ENCODE data around the gene ANK3.

Gene ANK3

DNA sequence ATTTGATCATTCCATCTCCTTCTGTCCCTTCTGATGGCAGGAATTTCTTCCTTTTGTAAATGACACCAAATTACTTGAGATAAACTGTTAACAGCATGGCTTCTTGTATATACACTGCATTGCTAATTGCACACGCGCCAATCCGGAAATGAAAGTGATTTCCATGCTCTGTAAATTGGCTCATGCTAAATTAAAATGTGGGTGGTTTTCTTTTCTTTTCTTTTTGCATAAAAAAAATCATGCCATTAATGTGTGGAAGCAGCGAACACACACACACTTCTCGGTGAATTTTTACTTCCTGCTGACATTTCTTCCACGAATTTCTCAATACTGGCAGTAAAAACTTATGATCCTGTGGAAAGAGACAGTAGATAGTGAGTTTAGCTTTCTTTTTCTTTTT is 360.2 kb downstream of the ANK3 start:
- DNase-seq (ENCODE audit: low read depth), result no peak

DNA sequence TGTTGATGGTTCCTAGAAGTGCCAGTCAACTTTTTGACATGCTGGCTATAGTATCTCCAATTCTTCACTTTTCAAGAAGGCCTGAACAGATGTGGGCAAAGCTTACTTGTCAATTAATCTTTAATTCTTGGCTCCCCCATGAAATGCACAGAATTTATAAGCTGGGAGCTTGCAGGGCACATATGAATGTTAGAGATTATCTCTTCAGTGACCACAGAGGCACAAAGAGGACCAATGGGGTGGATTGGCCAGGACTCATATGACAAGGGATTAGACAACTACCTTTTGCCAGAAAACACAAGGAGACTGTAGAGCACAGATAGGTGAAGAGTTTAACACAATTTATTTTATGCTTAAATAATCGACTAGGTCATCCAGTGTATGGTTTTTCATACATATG is 361.6 kb downstream of the ANK3 start:
- no peak for DNase-seq (ENCODE audit: low read depth)

DNA sequence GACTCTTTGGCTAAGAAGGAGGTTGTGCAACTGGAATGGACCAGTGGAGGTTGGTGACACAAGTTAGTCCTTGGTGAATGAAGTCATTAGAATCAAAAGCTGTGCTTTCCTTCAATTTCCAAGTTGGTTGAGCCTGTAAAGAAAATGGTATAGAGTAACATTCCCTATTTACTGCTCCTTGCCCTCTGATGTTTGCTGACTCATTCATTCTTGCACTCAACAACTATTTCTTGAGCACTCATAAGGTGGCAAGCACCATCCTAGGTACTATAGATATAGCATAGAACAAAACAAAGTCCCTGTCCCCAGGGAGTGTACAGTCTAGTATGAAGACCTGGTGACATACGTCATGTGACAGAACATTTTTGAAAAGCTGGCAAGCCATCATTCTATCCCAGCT is 364.4 kb downstream of the ANK3 start:
- DNase-seq (ENCODE audit: low read depth), result no peak

DNA sequence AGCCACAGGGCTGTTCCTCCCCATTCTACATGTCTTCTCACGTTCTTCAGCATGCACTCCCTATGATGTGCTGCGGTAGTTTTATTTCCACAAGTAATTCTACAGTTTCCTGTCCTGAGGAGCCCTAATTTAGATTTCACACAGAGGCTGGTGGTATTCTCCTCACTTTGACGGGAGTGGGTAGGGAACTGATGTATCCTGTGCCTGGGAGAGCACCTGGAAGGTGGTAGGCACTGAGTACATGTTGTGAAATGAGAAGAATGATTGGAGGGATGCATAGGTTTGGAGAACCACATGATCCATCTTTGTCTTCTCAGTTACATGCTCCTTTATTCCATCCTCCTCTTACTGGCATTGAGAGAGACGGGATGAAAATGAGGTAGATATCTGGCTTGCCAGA is 365.2 kb downstream of the ANK3 start:
- DNase-seq (ENCODE audit: low read depth), result no peak

DNA sequence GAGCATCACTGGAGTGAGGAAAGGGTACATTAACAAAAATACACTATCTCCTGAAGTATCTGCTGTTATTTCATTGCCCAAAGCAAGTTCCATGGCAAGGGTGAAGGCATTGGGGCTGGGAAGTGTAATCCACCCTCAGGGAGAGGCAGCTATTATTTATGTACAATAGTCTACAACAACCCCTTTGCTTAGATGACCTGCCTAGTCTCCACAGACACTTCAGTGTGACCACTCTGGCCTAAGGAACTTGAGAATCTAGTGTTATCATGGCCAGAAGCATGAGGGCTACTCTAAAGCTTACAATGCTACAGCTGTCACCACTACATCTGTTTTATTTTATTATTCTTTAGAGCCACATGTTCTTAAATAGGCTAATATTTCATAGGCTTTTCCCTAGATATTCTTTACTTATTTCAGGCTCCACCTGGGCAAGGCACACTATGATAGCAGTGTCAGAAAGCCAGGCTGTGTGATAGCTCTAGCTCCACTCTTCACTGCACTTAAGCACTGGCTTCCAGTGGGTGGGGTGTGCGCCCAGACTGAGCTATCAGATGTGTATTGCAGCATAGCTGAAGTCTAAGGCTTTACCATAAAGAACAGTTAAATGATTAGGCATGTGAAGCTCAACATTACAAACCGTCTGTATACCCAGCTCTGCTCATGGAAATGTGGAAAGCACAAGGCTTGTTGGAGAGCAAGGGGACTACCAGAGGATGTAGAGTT is 366.4 kb downstream of the ANK3 start:
- DNase-seq (ENCODE audit: low read depth), result no peak

DNA sequence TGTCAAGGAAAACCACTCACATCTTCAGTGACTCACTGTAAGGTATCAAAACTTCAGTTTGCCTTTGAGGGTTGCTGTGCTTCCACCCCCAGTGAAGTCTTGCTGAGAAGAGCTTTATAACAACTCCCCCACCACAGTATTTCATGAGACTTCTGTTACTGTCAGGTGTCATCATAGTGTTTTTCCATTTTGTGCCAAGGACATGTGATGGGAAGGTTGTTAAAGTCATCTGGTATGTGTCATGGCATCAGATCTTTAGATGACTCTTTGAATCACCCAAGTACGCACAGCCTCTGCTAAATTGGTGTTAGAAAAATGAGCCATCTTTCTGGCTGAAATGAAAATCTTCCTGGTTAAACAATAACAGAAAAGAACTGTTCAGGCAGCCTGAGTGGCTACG is 368.3 kb downstream of the ANK3 start:
- DNase-seq (ENCODE audit: low read depth), result no peak

DNA sequence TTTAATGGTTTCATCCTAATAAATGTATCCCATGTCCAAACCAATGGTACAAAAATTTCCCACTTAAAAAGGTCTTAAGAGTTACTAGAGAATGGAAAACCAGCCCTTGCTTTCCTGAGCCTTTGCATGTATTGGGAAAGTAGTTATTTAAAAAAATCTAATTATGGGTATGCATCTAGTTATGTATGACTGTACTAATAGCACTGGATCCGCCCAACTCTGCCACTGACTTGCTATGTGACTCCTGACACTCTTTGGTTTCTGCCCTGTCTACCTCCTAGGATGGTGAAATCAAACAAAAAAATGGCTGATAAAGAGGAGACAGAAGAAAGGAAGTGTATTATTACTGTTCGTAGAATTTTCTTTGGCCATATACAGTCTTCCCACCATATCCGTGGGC is 372.9 kb downstream of the ANK3 start:
- DNase-seq (ENCODE audit: low read depth), result no peak

DNA sequence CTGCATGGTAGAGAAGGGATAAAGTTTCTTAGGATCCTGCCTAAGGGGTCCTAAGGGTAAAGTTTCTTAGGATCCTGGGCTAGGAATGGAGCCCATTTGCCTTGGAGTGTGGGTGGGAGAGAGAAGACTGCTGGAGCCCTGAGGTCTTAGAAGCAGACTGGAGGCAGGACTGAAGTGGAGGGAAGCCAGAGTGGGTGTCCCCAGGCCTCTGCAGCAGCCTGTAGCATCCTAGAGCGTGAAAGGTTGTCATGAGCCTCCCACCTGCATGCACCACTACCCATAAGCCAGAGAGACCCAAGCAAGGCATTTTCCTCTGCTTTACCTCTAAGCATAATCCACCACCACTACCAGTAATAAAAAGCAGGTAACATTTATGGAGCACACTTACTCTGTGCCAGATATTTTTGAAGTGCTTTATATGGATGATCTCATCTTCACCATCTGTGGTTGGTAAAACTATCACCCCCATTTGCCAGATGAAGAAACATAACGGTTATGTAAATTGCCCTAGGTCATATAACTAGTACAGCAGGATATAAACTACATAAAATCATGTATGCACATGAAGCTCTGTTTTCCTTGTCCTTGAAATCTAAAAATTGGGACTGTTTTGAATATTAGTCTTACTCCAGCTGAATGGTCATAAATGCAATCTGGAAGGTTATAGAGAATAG is 379.8 kb downstream of the ANK3 start:
- DNase-seq (ENCODE audit: low read depth), result no peak

DNA sequence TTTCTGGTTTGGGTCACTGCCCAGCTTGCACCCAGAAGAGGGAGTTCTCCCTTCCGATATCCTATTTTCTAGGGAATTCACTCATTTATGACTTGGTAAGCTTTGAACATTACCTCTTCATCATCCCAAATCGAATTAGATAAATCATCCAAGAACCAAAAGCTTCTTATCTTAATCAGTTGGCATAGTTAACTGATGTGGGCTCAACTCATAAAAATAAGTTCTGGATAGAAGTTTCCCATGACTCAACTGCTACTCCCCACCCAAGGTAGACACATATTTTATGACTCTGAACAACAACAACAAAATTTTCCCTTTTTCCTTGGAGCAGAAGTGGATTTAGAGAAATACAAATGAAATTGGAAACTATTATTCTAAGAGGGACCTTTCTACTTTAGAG is 380.4 kb downstream of the ANK3 start:
- DNase-seq (ENCODE audit: low read depth), result no peak

DNA sequence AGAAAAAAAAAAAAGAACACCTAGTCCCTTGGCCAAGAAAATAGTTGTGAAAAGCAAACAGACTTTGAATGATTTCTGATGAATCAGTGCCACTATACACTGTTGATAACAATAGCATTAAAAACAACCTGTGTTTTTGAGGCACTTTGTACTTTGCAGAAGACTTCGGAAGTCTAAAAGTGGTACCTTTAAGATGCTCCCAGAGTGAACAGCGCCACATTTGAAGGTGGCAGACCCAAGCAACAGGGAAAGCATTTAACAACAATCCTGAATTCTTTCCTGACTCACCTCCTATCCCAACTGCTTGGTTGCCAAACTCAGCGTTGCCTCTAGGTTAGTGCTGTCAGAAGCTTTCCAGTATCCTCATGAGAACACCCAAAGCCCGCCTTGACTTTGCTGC is 380.9 kb downstream of the ANK3 start:
- DNase-seq (ENCODE audit: low read depth), result no peak

DNA sequence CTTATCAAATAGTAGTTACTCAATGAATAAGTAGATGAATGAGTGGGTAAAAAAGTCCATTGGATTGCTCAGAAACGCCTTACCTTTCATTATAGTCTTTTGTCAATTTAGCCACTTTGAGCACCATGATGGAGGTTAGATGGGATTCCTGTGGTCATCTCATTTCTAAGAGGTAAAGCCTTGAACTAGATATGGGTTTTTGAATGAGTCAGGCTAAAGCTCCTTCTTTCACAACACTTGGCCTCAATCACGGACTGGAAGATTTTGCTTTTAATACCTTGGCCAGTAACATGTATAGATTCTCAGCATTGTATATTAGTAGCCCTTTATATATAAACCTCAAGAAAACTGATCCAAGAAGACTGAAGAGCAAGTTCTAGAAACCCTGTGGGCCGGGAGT is 383.6 kb downstream of the ANK3 start:
- DNase-seq (ENCODE audit: low read depth), result no peak

DNA sequence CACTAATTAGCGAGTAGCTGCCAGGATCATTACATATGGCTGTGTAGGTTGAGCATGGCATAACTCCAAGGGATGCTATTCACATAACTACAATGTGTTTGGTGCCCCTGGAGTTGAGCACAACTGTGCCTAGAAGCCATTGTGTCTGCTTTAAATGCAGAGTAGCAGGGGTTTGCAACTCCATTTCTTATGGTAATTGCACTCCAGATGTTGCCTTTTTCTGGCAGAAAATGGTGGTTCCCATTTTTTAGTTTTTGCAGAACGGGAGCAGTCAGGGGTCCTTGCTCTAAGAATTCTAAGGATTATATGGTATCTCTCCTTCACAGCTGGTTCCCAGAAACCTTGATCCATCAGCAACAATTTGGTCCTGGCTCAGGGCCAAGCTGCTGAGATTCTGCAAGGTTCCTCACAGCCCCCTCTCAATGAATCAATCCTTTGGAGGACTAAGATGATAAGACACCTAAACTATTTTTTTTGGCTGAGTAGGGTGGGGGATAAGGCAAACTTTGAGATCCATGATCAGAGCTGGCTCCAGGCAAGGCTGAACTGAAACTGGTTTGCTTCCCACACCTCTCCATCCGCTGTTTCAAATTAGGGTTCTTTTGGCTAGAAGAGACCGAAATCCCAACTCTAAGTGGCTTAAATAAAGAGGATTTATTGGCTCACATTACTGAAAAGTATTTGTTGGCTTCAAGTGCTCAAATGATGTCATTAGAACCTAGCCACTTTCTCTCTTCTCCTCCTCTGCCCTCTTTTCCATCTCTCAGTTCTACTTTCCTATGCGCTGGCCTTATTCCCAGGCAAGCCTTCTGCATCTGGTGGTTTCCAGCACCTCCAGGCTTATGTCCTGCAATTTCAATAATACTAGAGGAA is 385.8 kb downstream of the ANK3 start:
- DNase-seq (ENCODE audit: low read depth), result no peak

DNA sequence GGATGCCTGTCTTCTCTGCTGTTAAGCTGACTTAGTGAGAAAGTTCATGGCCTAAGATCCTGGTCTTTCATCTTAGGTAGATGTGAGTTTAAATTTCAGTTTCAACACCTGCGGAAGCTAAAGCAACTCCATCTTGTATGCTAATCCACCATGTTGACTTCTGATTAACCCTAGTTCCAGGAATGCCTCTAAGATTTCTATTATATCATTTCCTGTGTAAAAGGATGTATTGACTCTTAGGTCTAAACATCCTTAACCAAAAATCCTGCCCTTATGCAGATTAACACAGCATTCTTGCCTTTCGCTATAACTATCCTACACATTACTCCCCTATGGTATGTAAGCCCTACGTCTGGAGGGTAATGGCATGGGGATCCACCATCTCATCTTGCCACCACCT is 388.9 kb downstream of the ANK3 start:
- no peak for DNase-seq (ENCODE audit: low read depth)

DNA sequence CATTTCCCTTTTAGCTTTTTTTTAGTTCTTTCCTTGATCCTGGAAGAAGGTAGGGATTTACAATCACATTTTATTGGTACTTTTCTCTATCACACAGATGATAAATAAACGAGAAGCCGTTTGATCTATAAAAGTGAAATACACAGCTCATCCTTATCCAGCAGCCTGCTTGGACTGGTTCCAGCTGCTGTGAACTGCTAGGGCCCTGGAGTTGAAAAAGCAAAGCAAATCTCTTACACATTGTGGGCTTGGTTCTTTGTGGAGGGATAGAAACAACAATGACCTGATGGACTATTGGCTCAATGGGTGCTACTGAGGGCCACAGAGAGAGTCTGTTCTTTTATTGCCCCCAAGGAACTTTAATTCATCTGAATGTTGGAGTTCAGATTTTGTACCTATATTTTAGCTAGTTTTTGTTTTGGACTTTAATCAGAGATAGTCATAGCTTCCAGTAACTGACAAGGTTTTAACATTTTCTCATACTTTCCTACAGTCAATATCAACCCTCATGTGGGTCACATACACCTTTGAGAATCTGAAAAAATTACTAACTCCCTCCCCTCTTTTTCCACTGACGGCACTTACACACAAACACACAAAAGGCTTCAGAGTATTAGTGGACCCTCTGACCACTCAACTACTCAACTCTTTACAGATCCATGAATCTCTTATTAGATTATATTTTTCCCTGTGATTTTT is 391.7 kb downstream of the ANK3 start:
- DNase-seq (ENCODE audit: low read depth), result no peak

DNA sequence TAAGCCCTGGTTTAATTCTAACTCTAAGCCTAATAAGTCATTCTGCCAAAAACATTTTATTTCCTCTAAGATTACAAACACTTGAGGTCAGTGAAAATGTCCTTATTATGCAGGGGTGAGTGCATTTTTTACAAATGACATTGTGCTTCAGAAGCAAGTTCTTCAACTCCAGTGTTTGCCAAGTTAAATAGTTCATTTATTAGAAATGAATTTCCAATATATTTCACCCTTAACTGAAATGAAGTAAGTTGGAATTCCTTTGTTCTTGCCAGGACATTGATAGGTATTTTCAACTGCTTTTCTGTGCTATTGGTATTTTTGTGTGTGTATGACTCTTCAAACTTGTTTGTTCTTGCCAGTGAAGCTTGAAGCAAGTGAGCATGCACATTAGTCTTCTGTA is 393.8 kb downstream of the ANK3 start:
- DNase-seq (ENCODE audit: low read depth), result no peak

DNA sequence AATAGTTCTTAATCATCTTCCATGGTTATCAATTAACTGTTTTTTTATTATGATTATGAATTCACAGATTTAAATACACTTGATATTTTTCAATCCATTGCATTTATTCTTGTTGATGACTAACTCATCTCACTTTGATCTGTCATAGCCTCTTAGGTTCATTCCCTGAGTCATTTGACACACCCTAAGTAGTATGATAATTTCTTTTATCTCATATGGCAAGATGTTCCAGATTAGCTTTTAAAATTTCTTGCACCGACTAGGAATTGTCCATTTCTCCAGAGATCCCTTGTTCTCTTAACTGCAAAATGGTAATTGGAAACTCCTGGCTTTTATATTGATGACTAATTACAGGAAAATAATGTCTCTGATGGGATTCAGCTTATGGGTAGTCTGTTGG is 395.7 kb downstream of the ANK3 start:
- DNase-seq (ENCODE audit: low read depth), result no peak

DNA sequence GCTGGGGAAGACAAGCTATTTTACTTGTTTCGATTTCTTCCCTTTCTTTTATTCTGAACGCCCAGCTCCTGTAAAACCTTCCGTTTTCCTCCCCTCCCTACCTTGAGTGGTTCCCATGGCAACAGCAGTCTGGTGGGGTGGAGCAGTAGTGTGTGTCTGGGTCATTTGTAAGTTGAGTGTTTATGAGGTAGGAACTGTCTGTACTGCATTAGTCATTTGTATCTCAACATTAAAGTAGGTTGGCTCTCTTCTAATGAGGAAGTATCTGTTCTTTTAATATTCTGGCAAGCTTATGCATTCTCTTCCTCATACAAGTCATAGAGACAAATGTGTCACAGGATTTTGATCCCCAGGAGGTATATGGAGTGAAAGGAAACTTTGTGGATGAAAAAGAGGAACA is 398.0 kb downstream of the ANK3 start:
- DNase-seq (ENCODE audit: low read depth), result no peak

DNA sequence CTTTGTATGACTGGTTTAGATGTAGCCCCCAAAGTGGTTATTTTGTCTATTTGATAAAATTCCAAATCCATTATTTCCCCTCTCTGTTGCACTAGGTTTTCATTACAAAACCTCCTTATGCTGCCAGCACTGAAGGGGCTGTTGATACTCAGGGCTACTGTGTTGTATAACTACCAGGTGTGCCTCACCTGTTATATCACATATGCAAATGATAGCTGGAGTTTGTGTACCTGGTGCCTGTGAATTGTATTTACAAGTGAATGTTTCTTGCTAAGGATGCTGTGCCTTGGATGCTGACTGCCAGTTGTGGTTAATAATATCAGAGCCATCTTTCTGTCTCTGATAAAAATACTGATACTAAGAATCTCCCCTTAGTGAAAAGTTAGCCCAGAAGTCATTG is 398.6 kb downstream of the ANK3 start:
- no peak for DNase-seq (ENCODE audit: low read depth)

DNA sequence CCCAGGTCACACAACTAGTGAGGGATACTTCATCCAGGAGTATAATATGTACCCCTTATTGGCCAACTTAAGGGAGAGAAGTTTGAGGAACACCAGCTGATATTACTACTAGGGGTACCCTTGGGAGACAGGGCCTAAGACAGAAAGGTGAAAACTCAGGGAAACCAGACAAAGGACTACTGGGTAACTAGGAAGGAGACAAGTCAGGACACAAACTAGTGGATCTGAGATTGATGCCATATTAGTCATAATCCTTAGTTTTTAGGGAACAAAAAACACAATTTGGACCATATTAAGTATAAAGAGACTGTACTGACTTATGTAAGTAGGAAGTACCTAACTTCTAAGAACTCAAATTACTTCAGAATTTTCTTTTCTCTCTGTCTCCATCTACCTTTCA is 404.0 kb downstream of the ANK3 start:
- no peak for DNase-seq (ENCODE audit: low read depth)

DNA sequence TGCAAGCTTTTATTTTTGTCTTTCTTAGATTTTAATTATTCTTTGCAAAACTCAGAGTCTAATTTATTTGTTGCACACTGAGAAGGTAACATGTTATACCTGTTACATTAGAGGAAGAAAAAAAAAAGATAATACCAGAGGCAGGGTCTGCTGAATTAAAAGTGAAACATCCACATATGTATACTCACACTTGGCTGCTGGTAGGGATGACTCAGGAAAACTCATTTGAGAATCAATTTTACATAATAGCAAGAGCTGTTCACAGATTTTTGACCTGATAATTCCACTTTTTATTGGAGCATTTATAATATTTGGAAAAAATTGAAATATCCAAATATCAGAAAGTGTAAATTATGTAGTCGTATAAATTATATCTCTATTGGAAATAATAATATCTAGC is 405.3 kb downstream of the ANK3 start:
- no peak for DNase-seq (ENCODE audit: low read depth)

DNA sequence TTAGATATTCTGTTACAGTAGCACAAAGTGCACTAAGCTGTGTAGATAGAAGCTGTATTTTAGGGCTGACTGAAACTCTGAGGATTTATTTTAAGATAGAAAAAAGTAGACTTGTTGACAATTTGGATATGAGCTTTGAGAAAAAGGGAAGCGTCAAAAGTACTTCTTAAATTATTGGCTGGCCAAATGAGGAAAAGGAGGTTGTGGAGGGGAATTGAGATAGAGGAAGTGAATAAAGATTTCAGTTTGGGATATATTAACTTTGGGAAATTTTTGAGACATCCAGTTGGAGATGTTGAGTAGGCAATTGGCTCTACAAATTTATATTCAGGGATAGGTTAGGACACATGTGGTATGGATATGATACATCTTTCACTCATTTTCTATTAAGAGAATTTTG is 409.3 kb downstream of the ANK3 start:
- no peak for DNase-seq (ENCODE audit: low read depth)

DNA sequence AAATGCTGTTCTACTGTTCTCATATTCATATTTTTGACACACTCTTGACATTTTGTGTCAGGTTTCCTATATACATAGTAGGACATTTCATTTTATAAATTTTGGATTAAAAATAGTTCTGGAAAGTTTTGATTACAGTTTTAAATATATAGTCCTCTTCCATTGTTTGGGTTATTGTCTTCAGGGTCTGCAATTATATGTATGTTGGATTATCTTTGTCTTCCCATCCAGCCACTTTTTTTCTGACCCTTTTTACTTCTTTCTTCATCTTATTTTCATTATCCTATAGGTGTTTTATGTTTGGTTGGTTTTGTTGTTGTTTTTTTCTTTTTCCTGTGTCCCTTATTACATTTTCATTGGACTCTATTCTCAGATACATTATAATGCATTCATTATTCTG is 412.2 kb downstream of the ANK3 start:
- DNase-seq (ENCODE audit: low read depth), result no peak

DNA sequence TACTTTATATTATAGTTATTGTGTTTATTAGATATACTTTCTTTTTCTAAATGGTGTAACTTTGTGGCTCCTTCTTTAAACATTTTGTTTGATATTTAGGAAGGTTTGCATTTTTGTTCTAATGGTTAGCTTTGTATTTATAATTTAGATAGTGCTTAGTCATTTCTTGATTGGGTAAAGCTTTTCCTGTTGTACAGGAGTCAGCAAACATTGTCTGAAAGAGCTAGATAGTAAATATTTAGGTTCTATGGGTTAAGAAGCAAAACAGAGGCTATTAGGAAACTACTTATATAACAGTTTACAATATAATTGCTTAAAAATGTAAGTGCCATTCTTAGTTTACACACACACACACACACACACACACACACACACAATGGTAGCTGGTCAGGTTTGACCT is 412.8 kb downstream of the ANK3 start:
- DNase-seq (ENCODE audit: low read depth), result no peak

All from stimulated activated CD8-positive, alpha-beta memory T cell treated with anti-CD3 and anti-CD28 coated beads, Interleukin-15, amount 100 ng/mL, for 24 hours (primary cell).